KMS-11 (cell line): ENCODE measurements around the gene TMEM72.

Source experiments
- H2AFZ ChIP-seq: fragments of 200-600 bp; sonication (generic); 2 replicates; pipeline ENCODE4 v1.6.1; 2016; ENCODE audit warnings: antibody characterized with exemption, mixed run types, low read depth
- H3K27ac ChIP-seq: fragments of 200-600 bp; sonication (generic); 2 replicates; pipeline ENCODE4 v1.6.1; 2016; ENCODE audit warnings: mild to moderate bottlenecking, mixed run types
- H3K27me3 ChIP-seq: fragments of 200-600 bp; sonication (generic); 2 replicates; pipeline ENCODE4 v1.6.1; 2017; ENCODE audit warnings: mild to moderate bottlenecking, low read depth, mixed run types, moderate library complexity; ENCODE audit not compliant: insufficient read depth
- H3K36me3 ChIP-seq: fragments of 200-600 bp; sonication (generic); 2 replicates; pipeline ENCODE4 v1.6.1; 2017; ENCODE audit warnings: mild to moderate bottlenecking, mixed run types; ENCODE audit not compliant: insufficient read depth
- H3K4me1 ChIP-seq: fragments of 200-600 bp; sonication (generic); 2 replicates; pipeline ENCODE4 v1.6.1; 2016; ENCODE audit warnings: mild to moderate bottlenecking, low read depth, mixed run types; ENCODE audit not compliant: poor library complexity, severe bottlenecking
- H3K4me2 ChIP-seq: fragments of 200-600 bp; sonication (generic); 2 replicates; pipeline ENCODE4 v1.7.0; 2016; ENCODE audit warnings: mild to moderate bottlenecking, mixed run types
- H3K4me3 ChIP-seq: fragments of 200-600 bp; sonication (generic); IDR thresholded peaks from 2 replicates; pipeline ENCODE4 v1.6.1; 2017; ENCODE audit warnings: low read depth, low read length, mixed read lengths; ENCODE audit not compliant: insufficient read depth
- H3K79me2 ChIP-seq: fragments of 200-600 bp; sonication (generic); 2 replicates; pipeline ENCODE4 v1.6.1; 2016; ENCODE audit warnings: low read depth, mixed run types; ENCODE audit not compliant: insufficient read depth
- H3K9ac ChIP-seq: fragments of 200-600 bp; sonication (generic); 2 replicates; pipeline ENCODE4 v1.6.1; 2016; ENCODE audit warnings: mild to moderate bottlenecking, mixed run types
- H4K20me1 ChIP-seq: fragments of 200-600 bp; sonication (generic); 2 replicates; pipeline ENCODE4 v1.6.1; 2016; ENCODE audit warnings: mild to moderate bottlenecking, mixed run types; ENCODE audit not compliant: insufficient read depth
- TF ChIP-seq, protein P1 (sequence below): fragments of 200-600 bp; sonication (generic); conservative IDR thresholded peaks from 2 replicates; pipeline ENCODE4 v1.6.1; 2017; ENCODE audit warnings: low read depth, mild to moderate bottlenecking, antibody characterized with exemption, low read length, moderate library complexity, mixed read lengths

TMEM72 gene

DNA sequence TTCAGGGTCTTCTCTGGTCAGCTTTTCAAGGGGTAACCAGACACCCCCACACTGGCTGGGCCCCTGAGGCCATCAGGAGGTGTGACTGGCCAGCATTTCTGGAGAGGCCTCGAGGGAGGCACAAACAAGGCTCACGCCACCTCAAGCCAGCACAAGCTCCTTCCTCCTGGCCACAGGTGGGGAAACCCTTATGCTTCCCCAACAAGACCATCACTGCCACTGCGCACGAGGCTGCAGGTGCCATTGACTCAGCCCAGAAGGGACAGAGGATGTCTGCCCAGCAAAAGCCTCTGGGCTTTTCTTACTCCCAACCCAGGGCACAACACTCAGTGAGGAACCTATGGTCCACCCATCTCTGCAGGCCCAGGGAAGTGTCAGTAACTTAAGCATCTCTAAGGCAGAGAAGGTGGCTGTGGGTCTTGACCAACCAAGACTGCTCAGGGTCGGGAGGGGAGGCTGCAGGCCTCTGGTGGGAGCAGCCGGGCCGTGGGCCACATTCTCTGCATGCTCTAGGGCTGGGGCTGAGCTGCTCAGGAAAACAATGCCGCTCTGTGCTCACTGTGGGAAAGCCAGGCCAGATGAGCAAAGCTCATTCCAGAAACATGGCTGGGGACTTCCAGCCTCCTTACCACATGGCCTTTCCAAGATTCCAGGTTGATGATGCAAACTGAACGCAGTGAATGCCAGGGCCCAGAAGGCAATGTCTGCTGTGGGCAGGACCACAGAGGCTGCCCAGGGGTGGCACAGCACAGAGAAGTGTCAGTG is 24.2 kb downstream of the TMEM72 start:
- H3K4me1 ChIP-seq = peaks cover 55% of the 10 kb centered on the region

GRCh38 chr10:44935966-44936295 is 24.8 kb downstream of the TMEM72 start:
- Histone ChIP-seq H3K27ac (no peak overlapping the region), H3K4me2 (no peak overlapping the region), H3K79me2 (no peaks in the 10 kb centered on the region), H2AFZ (no peak overlapping the region), H3K27me3 (no peaks in the 10 kb centered on the region), H3K9ac (no peak overlapping the region), H3K36me3 (no peaks in the 10 kb centered on the region), H4K20me1 (no peaks in the 10 kb centered on the region), H3K4me3 (no peak overlapping the region), H3K4me1 (peaks cover 50% of the 10 kb centered on the region)
- TF ChIP-seq, protein P1, sequence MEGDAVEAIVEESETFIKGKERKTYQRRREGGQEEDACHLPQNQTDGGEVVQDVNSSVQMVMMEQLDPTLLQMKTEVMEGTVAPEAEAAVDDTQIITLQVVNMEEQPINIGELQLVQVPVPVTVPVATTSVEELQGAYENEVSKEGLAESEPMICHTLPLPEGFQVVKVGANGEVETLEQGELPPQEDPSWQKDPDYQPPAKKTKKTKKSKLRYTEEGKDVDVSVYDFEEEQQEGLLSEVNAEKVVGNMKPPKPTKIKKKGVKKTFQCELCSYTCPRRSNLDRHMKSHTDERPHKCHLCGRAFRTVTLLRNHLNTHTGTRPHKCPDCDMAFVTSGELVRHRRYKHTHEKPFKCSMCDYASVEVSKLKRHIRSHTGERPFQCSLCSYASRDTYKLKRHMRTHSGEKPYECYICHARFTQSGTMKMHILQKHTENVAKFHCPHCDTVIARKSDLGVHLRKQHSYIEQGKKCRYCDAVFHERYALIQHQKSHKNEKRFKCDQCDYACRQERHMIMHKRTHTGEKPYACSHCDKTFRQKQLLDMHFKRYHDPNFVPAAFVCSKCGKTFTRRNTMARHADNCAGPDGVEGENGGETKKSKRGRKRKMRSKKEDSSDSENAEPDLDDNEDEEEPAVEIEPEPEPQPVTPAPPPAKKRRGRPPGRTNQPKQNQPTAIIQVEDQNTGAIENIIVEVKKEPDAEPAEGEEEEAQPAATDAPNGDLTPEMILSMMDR = no peak

More for the DNA sequence above, 24.2 kb downstream of the TMEM72 start:
- Histone ChIP-seq H3K9ac (no peak overlapping the region), H3K79me2 (no peaks in the 10 kb centered on the region), H3K36me3 (no peaks in the 10 kb centered on the region), H3K4me3 (no peak overlapping the region), H2AFZ (no peak overlapping the region), H3K27me3 (no peaks in the 10 kb centered on the region), H3K4me2 (no peak overlapping the region), H3K27ac (no peak overlapping the region), H4K20me1 (no peaks in the 10 kb centered on the region)
- TF ChIP-seq, protein P1 = no peak

GRCh38 chr10:44936314-44936975 is 25.3 kb downstream of the TMEM72 start:
- H2AFZ ChIP-seq = no peak overlapping the region
- no peak overlapping the region for H3K27ac ChIP-seq
- H3K4me3 ChIP-seq = no peak overlapping the region
- H3K4me2 ChIP-seq = no peak overlapping the region
- H3K9ac ChIP-seq = no peak overlapping the region
- H3K36me3 ChIP-seq = no peaks in the 10 kb centered on the region
- peaks cover 45% of the 10 kb centered on the region for H3K4me1 ChIP-seq
- H3K27me3 ChIP-seq = no peaks in the 10 kb centered on the region
- TF ChIP-seq, protein P1 = no peak
- H4K20me1 ChIP-seq = no peaks in the 10 kb centered on the region
- no peaks in the 10 kb centered on the region for H3K79me2 ChIP-seq

- H3K4me1 ChIP-seq = peaks cover 38% of the 10 kb centered on the region
- TF ChIP-seq, protein P1 = no peak
- no peak overlapping the region for H3K4me2 ChIP-seq
- H3K27ac ChIP-seq = no peak overlapping the region
- H4K20me1 ChIP-seq = no peaks in the 10 kb centered on the region
- H3K79me2 ChIP-seq = no peaks in the 10 kb centered on the region
- no peaks in the 10 kb centered on the region for H3K36me3 ChIP-seq
- H3K9ac ChIP-seq = no peak overlapping the region
- no peak overlapping the region for H2AFZ ChIP-seq
- H3K27me3 ChIP-seq = no peaks in the 10 kb centered on the region
- H3K4me3 ChIP-seq = no peak overlapping the region
These were observed 26.3 kb downstream of the TMEM72 start for GRCh38 chr10:44937196-44938005.
